A673 (cell line): ENCODE measurements around the gene FCHSD1.

Experiments used
- EZH2 ChIP-seq: fragments of 200-600 bp; sonication (generic); IDR thresholded peaks from 2 replicates; pipeline ENCODE4 v1.6.1; 2017; ENCODE audit warnings: borderline replicate concordance, low read depth, mild to moderate bottlenecking, mixed read lengths, antibody characterized with exemption, low read length; ENCODE audit not compliant: poor library complexity, severe bottlenecking
- TF ChIP-seq, protein P1 (sequence below): fragments of 300-800, 200-600 bp; sonication (generic); conservative IDR thresholded peaks from 2 replicates; pipeline ENCODE4 v1.5.1; 2017; ENCODE audit warnings: low read depth, mild to moderate bottlenecking, antibody characterized with exemption, low read length, moderate library complexity, mixed read lengths

DNA sequence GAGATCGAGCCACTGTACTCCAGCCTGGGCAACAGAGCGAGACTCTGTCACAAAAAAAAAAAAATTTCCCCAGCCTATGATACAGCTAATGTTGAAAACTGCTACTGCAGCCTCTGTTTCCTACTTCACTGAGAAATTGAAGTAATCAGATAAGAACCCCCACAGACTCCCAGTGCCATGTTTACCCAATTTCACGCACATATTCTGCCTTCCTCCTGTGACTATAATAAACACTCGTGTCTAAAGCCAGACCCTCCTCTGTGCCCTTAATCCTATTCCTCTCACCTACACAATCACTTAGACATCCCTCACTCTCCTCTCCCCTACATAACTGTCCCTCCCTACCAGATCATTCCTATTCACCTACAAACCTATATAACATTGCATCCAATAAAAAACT is 24.5 kb upstream of the FCHSD1 start:
- TF ChIP-seq, protein P1, sequence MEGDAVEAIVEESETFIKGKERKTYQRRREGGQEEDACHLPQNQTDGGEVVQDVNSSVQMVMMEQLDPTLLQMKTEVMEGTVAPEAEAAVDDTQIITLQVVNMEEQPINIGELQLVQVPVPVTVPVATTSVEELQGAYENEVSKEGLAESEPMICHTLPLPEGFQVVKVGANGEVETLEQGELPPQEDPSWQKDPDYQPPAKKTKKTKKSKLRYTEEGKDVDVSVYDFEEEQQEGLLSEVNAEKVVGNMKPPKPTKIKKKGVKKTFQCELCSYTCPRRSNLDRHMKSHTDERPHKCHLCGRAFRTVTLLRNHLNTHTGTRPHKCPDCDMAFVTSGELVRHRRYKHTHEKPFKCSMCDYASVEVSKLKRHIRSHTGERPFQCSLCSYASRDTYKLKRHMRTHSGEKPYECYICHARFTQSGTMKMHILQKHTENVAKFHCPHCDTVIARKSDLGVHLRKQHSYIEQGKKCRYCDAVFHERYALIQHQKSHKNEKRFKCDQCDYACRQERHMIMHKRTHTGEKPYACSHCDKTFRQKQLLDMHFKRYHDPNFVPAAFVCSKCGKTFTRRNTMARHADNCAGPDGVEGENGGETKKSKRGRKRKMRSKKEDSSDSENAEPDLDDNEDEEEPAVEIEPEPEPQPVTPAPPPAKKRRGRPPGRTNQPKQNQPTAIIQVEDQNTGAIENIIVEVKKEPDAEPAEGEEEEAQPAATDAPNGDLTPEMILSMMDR = no peak
- no peak for TF ChIP-seq EZH2
